Lung (tissue), 12 donors: Measurements from ENCODE around the gene ANKRD23. TPM values are rescaled to one million over a fixed set of nuclear protein-coding genes. Genes with fewer than 3 reads are reported as not detected.
"Not testable (repeated sequence)": the region's sequence is repeated elsewhere in the genome, so short reads cannot be mapped to it uniquely, and the experiment has no call there.

Experiments
- ATAC-seq: fragments of 200-7000 bp; cut with Tn5 transposase; one replicate; pipeline ENCODE4 v1.9.1; 2020; ENCODE audit warnings: moderate number of reproducible peaks; ENCODE audit not compliant: insufficient read depth, low FRiP score
- DNase-seq, 3 donors: peaks; one replicate each; pipeline ENCODE4 v3.0.0-alpha.2; 2013 to 2017
- H3K27ac ChIP-seq, 2 donors: one replicate each; pipeline ENCODE4 v1.5.1; 2013; ENCODE audit warnings: mild to moderate bottlenecking in 2 of 2, moderate library complexity in 2 of 2, control low read depth in 1 of 2, inconsistent platforms in 1 of 2, low read depth in 1 of 2, low read length in 1 of 2
- H3K27me3 ChIP-seq, 3 donors: one replicate each; pipeline ENCODE4 v1.5.1; 2013; ENCODE audit warnings: low read length in 2 of 3; ENCODE audit not compliant: control insufficient read depth in 3 of 3, insufficient read depth in 3 of 3
- H3K36me3 ChIP-seq, 4 donors: one replicate each; pipeline ENCODE4 v1.5.1; 2013; ENCODE audit warnings: low read length in 4 of 4, mild to moderate bottlenecking in 1 of 4, moderate library complexity in 1 of 4; ENCODE audit not compliant: control insufficient read depth in 4 of 4, insufficient read depth in 4 of 4
- H3K4me1 ChIP-seq, 5 donors: one replicate each; pipeline ENCODE4 v1.5.1; 2013; ENCODE audit warnings: low read length in 5 of 5, mild to moderate bottlenecking in 2 of 5, moderate library complexity in 1 of 5; ENCODE audit not compliant: control insufficient read depth in 5 of 5, insufficient read depth in 5 of 5
- H3K4me3 ChIP-seq: one replicate; pipeline ENCODE4 v1.5.1; 2013; ENCODE audit warnings: mild to moderate bottlenecking, control low read depth, moderate library complexity
- H3K9ac ChIP-seq, 2 donors: one replicate each; pipeline ENCODE4 v1.5.1; 2013; ENCODE audit warnings: low read length in 2 of 2, control low read depth in 1 of 2; ENCODE audit not compliant: insufficient read depth in 1 of 2
- H3K9me3 ChIP-seq, 4 donors: one replicate each; pipeline ENCODE4 v1.5.1; 2013; ENCODE audit warnings: low read length in 3 of 4, mild to moderate bottlenecking in 1 of 4, moderate library complexity in 1 of 4; ENCODE audit not compliant: control insufficient read depth in 4 of 4, insufficient read depth in 3 of 4
- WGBS, 2 donors: extraction: QIAGEN DNeasy Blood & Tissue Kit; methylation state at CpG; one replicate each; pipeline ENCODE4 v1.1.7; 2013; 5-methylcytosine and 5-hydroxymethylcytosine counted together
- polyA plus RNA-seq, 2 donors: library from polyadenylated mRNA; stranded (reverse); fragments of 200-250 nt; gene quantifications; one replicate each; pipeline ENCODE4 v1.2.1, GENCODE V29; 2013
- total RNA-seq, 2 donors: library from RNA; depleted of rRNA in 1 of 2; stranded (reverse); fragments of >200 nt in 1 of 2; gene quantifications; one replicate each; pipeline ENCODE4 v1.2.1, GENCODE V29; 2014 to 2021
- TF ChIP-seq, protein P1 (sequence below): IDR thresholded peaks from 2 replicates; pipeline ENCODE4 v1.5.1; 2012; ENCODE audit warnings: mild to moderate bottlenecking; ENCODE audit errors: control extremely low read depth, extremely low read depth
- donor health status: control.
- donor health status: control.
- donor health status: Bipolar disorder and iron deficiency.
- donor health status: healthy.
- donor health status: DM: yes; HTN: yes; CAD: no.

ANKRD23 gene
- total and polyA plus RNA-seq, 4 donors: 1.5 to 6.9 (median 4.4) TPM

- no peak for ATAC-seq
- 95 to 99% methylated on average over 10 of the region's 10 CpGs for WGBS, 2 donors
- H3K4me3 ChIP-seq: no peak overlapping the region
- DNase-seq: no peak
- H3K27me3 ChIP-seq: no peaks in the 10 kb centered on the region
- TF ChIP-seq, protein P1, sequence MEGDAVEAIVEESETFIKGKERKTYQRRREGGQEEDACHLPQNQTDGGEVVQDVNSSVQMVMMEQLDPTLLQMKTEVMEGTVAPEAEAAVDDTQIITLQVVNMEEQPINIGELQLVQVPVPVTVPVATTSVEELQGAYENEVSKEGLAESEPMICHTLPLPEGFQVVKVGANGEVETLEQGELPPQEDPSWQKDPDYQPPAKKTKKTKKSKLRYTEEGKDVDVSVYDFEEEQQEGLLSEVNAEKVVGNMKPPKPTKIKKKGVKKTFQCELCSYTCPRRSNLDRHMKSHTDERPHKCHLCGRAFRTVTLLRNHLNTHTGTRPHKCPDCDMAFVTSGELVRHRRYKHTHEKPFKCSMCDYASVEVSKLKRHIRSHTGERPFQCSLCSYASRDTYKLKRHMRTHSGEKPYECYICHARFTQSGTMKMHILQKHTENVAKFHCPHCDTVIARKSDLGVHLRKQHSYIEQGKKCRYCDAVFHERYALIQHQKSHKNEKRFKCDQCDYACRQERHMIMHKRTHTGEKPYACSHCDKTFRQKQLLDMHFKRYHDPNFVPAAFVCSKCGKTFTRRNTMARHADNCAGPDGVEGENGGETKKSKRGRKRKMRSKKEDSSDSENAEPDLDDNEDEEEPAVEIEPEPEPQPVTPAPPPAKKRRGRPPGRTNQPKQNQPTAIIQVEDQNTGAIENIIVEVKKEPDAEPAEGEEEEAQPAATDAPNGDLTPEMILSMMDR: no peak
- no peak overlapping the region for H3K9ac ChIP-seq
- H3K36me3 ChIP-seq: peaks cover 0 to 13% (median 12%) of the 10 kb centered on the region in 4 donors
- no peaks in the 10 kb centered on the region for H3K9me3 ChIP-seq
- peaks cover 0 to 10% (median 6%) of the 10 kb centered on the region in 5 donors for H3K4me1 ChIP-seq
- H3K27ac ChIP-seq: peak overlapping the region in 1 of 2 donors; percentile 33
Measured at GRCh38 chr2:96807127-96807471, 36.7 kb downstream of the ANKRD23 start.

GRCh38 chr2:96806468-96807126 lies 37.2 kb downstream of the ANKRD23 start:
- Histone ChIP-seq H3K9me3 (no peaks in the 10 kb centered on the region), H3K27ac (peak overlapping the region in 1 of 2 donors; percentile 33), H3K4me1 (peaks cover 0 to 9% (median 3%) of the 10 kb centered on the region in 5 donors), H3K4me3 (no peak overlapping the region), H3K27me3 (no peaks in the 10 kb centered on the region), H3K9ac (no peak overlapping the region), H3K36me3 (peaks cover 0 to 16% (median 14%) of the 10 kb centered on the region in 4 donors)
- DNase-seq: peak in 1 of 3 donors; percentile 36
- TF ChIP-seq, protein P1: no peak
- no peak for ATAC-seq
- WGBS, 2 donors: 75 to 80% methylated on average over 23 of the region's 23 CpGs

DNA sequence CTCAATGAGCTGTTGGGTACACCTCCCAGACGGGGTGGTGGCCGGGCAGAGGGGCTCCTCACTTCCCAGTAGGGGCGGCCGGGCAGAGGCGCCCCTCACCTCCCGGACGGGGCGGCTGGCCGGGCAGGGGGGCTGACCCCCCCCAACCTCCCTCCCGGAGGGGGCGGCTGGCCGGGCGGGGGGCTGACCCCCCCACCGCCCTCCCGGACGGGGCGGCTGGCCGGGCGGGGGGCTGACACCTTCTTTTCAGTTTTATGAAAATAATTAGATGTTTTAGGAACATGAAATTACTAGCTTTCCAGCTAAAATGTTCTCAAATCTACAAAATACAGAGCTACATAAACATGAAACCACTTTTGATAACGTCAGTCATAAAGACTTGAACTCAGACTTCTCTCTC lies 37.9 kb downstream of the ANKRD23 start:
- not testable (repeated sequence) for H3K9ac ChIP-seq, DNase-seq, H3K27ac ChIP-seq, H3K4me1 ChIP-seq, ATAC-seq, H3K4me3 ChIP-seq, H3K27me3 ChIP-seq, H3K9me3 ChIP-seq
- peaks cover 0 to 17% (median 14%) of the 10 kb centered on the region in 4 donors for H3K36me3 ChIP-seq
- WGBS, 2 donors: 84 to 94% methylated on average over 15 to 17 of the region's 20 CpGs

- no peak for ATAC-seq
- Histone ChIP-seq H3K4me1 (peaks cover 0 to 8% (median 3%) of the 10 kb centered on the region in 5 donors), H3K9me3 (no peaks in the 10 kb centered on the region), H3K4me3 (no peak overlapping the region), H3K27me3 (no peaks in the 10 kb centered on the region), H3K9ac (no peak overlapping the region), H3K36me3 (peaks cover 0 to 17% (median 11%) of the 10 kb centered on the region in 4 donors), H3K27ac (no peak overlapping the region)
- TF ChIP-seq, protein P1: no peak
- no peak for DNase-seq
Measured at GRCh38 chr2:96804986-96805385, 38.8 kb downstream of the ANKRD23 start.
